BLaER1 treated with 17β-estradiol and CSF1 and Interleukin-3, amounts not matched to agents 10 nM and 100 nM (cell line): ENCODE measurements around the gene SMIM38.
A peak's percentile ranks its signal among the peaks of the same experiment; 100 is the strongest.

Source experiments
- H3K27ac ChIP-seq, 11 experiments: shearing (Covaris generic); formaldehyde crosslinking; 2 replicates each; pipeline ENCODE4 v1.8.1; 2022
- H3K27me3 ChIP-seq, 11 experiments: shearing (Covaris generic); formaldehyde crosslinking; 2 replicates each; pipeline ENCODE4 v1.8.1; 2022
- H3K36me3 ChIP-seq, 11 experiments: shearing (Covaris generic); formaldehyde crosslinking; 2 replicates each; pipeline ENCODE4 v1.8.1; 2022
- H3K4me1 ChIP-seq, 10 experiments: shearing (Covaris generic); formaldehyde crosslinking; 2 replicates each; pipeline ENCODE4 v1.8.1; 2022
- H3K4me2 ChIP-seq, 11 experiments: shearing (Covaris generic); formaldehyde crosslinking; 2 replicates each; pipeline ENCODE4 v1.8.1; 2022
- H3K4me3 ChIP-seq, 10 experiments: shearing (Covaris generic); formaldehyde crosslinking; 2 replicates each; pipeline ENCODE4 v1.8.1; 2022
- H3K9ac ChIP-seq, 11 experiments: shearing (Covaris generic); formaldehyde crosslinking; 2 replicates each; pipeline ENCODE4 v1.8.1; 2022
- H3K9me3 ChIP-seq, 11 experiments: shearing (Covaris generic); formaldehyde crosslinking; replicated peaks in 1 of 11; 2 replicates each; pipeline ENCODE4 v1.8.1; 2022
- H4K20me1 ChIP-seq, 11 experiments: shearing (Covaris generic); formaldehyde crosslinking; 2 replicates each; pipeline ENCODE4 v1.8.1; 2022
- Cebpa-rat ChIP-seq, 11 experiments: shearing (Covaris generic); IDR thresholded peaks; 2 replicates each; pipeline ENCODE4 v1.8.1; 2022

Gene SMIM38

DNA sequence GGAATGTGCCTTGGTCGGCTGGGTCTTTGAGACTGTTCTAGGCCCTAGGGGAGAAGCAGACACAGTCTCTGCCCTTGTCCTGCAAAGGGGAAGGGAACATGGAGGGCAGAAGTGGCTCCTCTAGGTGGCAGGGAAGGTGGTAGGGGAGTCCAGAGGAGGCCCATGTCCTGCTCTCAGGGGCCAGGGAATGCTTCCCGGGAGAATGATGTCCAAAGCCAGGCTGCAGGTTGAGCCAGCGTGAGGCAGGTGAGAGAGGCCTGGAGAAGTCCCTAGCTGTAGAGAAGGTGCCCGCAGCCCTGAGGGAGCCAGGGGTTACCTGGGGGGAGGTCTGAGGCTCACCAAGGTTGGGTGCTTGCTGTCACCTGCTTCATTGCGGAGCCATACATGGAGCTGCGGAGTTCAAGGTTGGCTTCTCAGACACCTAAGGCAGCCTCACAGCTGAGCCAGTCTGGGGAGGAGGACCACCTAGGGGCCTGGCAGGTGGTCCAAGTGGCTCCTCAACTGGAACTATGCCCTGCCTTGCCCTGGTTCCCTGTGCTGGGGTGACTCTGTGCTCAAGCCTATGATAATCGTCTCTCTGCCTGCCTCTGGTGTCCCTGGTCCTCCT lies 46.1 kb downstream of the SMIM38 start:
- Histone ChIP-seq H3K4me1 (peaks cover 7 to 15% (median 11%) of the 10 kb centered on the region in 10 experiments; a peak in 17 of 20 replicates), H3K4me2 (no peak overlapping the region), H3K36me3 (no peaks in the 10 kb centered on the region), H3K27me3 (no peaks in the 10 kb centered on the region), H4K20me1 (peaks cover 0 to 5% (median 0%) of the 10 kb centered on the region in 11 experiments; a peak in 1 of 22 replicates), H3K4me3 (no peak overlapping the region), H3K27ac (no peak overlapping the region), H3K9me3 (no peaks in the 10 kb centered on the region), H3K9ac (no peak overlapping the region)
- no peak for TF ChIP-seq Cebpa-rat (IDR thresholded peaks at IDR 0.05)

GRCh38 chr11:69202511-69203221 lies 46.9 kb downstream of the SMIM38 start:
- Histone ChIP-seq H3K4me1 (peaks cover 7 to 15% (median 11%) of the 10 kb centered on the region in 10 experiments; a peak in 17 of 20 replicates), H3K36me3 (no peaks in the 10 kb centered on the region), H3K4me3 (no peak overlapping the region), H3K27me3 (no peaks in the 10 kb centered on the region), H3K9ac (no peak overlapping the region), H3K27ac (no peak overlapping the region), H3K9me3 (peaks cover 0 to 4% (median under 1%) of the 10 kb centered on the region in 11 experiments; a peak in 5 of 22 replicates), H4K20me1 (peaks cover 0 to 5% (median 0%) of the 10 kb centered on the region in 11 experiments; a peak in 1 of 22 replicates), H3K4me2 (no peak overlapping the region)
- TF ChIP-seq Cebpa-rat (IDR thresholded peaks at IDR 0.05) = no peak

GRCh38 chr11:69203381-69203780 lies 47.6 kb downstream of the SMIM38 start:
- Histone ChIP-seq H3K4me2 (no peak overlapping the region), H3K27ac (no peak overlapping the region), H3K4me1 (peaks cover 7 to 15% (median 11%) of the 10 kb centered on the region in 10 experiments; a peak in 17 of 20 replicates), H4K20me1 (peaks cover 0 to 5% (median 0%) of the 10 kb centered on the region in 11 experiments; a peak in 1 of 22 replicates), H3K27me3 (no peaks in the 10 kb centered on the region), H3K36me3 (no peaks in the 10 kb centered on the region), H3K4me3 (no peak overlapping the region), H3K9ac (no peak overlapping the region), H3K9me3 (peaks cover 0 to 11% (median 8%) of the 10 kb centered on the region in 11 experiments; a peak in 14 of 22 replicates)
- no peak for TF ChIP-seq Cebpa-rat (IDR thresholded peaks at IDR 0.05)

DNA sequence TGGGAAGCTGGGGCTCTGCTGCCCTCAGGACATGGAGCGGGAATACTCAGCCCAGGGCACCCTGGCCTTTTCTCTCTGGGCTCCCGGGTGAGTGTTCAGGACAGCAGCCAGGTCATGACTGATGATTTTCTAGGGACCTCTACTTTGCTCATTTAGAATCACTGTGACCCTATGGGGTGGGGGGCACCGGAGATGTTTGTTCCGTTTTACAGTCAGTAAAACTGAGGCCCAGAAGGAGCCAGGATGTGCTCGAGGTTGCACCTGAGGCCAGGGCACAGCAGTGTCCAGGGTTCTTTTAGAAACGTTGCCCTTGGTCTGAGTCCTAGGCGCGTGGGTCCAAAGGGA lies 48.1 kb downstream of the SMIM38 start:
- Histone ChIP-seq H3K27me3 (no peaks in the 10 kb centered on the region), H3K36me3 (no peaks in the 10 kb centered on the region), H3K4me2 (no peak overlapping the region), H3K4me3 (no peak overlapping the region), H3K9ac (no peak overlapping the region), H3K27ac (no peak overlapping the region), H4K20me1 (peaks cover 0 to 5% (median 0%) of the 10 kb centered on the region in 11 experiments; a peak in 1 of 22 replicates), H3K4me1 (peaks cover 7 to 15% (median 11%) of the 10 kb centered on the region in 10 experiments; a peak in 17 of 20 replicates), H3K9me3 (peaks cover 0 to 16% (median 11%) of the 10 kb centered on the region in 11 experiments; a peak in 14 of 22 replicates)
- TF ChIP-seq Cebpa-rat (IDR thresholded peaks at IDR 0.05) = no peak

GRCh38 chr11:69204246-69204940 lies 48.7 kb downstream of the SMIM38 start:
- H3K36me3 ChIP-seq = no peaks in the 10 kb centered on the region
- no peak overlapping the region for H3K4me3 ChIP-seq
- peaks cover 7 to 15% (median 11%) of the 10 kb centered on the region in 10 experiments; a peak in 17 of 20 replicates for H3K4me1 ChIP-seq
- H3K27me3 ChIP-seq = no peaks in the 10 kb centered on the region
- H3K9me3 ChIP-seq = peaks cover 0 to 17% (median 11%) of the 10 kb centered on the region in 11 experiments; a peak in 14 of 22 replicates
- TF ChIP-seq Cebpa-rat (IDR thresholded peaks at IDR 0.05) = no peak
- H3K4me2 ChIP-seq = peak overlapping the region in 1 of 11 experiments; percentile 16; a peak in 1 of 22 replicates
- no peak overlapping the region for H3K9ac ChIP-seq
- H4K20me1 ChIP-seq = peaks cover 0 to 5% (median 0%) of the 10 kb centered on the region in 11 experiments; a peak in 1 of 22 replicates
- no peak overlapping the region for H3K27ac ChIP-seq

DNA sequence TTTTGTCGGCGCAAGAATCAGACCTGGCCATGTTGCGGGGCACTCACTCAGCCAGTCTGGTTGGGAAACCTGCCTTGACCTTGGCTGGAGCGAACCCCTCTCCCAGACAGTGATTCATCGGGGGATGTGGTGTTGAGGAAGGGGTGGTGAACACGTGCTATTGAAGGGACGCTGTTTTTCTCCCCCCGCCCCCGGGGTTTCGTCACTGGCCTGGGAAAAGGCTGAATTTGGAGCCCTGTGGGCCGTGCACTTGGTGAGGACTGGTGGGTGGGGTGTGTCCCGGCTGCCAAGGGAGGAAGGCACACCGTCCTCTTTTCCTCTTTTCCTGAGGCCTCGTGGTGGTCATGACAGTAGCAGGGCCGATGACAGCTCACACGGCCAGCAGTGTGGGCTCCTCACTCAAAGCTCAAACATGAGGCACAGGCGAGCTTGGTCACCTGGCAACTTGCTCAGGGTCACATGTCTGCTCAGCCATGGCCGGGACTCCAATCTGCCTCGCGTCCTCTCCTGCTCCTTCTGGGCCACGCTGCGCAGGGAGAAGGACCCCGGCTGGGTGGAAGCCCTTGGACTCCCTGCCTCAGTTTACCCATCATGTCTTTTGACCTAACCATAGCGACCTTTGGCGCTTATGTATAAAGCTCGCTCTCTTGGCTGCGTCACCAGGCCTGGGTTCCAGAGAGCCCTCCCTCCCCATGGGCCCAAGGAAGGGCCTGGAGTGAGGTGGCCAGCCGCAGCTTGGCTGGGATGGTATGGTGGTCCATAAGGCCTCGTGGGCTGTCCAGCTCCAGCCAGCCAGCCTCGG lies 49.4 kb downstream of the SMIM38 start:
- H3K4me2 ChIP-seq = peak overlapping the region in 7 of 11 experiments; percentile 11 to 55 (median 36); a peak in 6 of 22 replicates
- H3K36me3 ChIP-seq = no peaks in the 10 kb centered on the region
- H4K20me1 ChIP-seq = peaks cover 0 to 5% (median 0%) of the 10 kb centered on the region in 11 experiments; a peak in 1 of 22 replicates
- H3K9ac ChIP-seq = no peak overlapping the region
- no peak overlapping the region for H3K4me3 ChIP-seq
- peak overlapping the region in 2 of 11 experiments; percentile 26 to 39; a peak in 1 of 22 replicates for H3K27ac ChIP-seq
- no peaks in the 10 kb centered on the region for H3K27me3 ChIP-seq
- H3K4me1 ChIP-seq = peaks cover 8 to 16% (median 14%) of the 10 kb centered on the region in 10 experiments; a peak in 19 of 20 replicates
- peaks cover 0 to 17% (median 11%) of the 10 kb centered on the region in 11 experiments; a peak in 14 of 22 replicates for H3K9me3 ChIP-seq
- no peak for TF ChIP-seq Cebpa-rat (IDR thresholded peaks at IDR 0.05)
